Measurements from ENCODE around the gene ZNF318.

DNA sequence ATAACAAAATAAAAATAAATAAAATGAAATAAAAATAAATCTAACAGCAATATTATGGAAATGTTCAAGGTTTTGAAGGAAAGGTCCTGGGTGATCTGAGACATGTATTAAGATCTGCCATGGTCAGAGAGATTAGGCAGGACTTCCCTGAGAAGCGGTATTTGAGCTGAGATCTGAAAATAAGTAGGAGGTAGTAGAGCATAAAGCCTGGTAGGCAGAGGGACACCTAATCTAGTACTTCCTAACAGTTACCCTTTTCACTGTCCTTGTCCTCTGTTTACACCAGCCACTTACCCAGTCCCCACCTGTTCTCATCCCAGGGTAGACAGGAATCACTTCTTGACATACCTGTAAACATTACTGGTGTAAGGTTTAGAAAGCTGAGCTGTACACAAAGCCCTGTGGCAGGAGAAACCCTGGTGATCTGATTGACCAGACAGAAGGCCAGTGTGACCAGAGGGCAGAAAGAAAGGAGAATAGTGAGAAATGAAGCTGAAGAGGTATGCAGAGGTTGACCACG, 8.3 kb upstream of the ZNF318 start:
- TF ChIP-seq CTCF (IDR thresholded peaks at IDR 0.05 in 8 of 11, conservative IDR thresholded peaks at IDR 0.05 in 3 of 11) (no peak), POLR2A (IDR thresholded peaks at IDR 0.05) (no peak)

Data from spleen (tissue), 7 donors.